A673 (cell line): ENCODE results near the gene YBX3. TPM values are rescaled to one million over a fixed set of nuclear protein-coding genes. Genes with fewer than 3 reads are reported as not detected.

ENCODE experiments used
- BruUV-seq: library from RNA; stranded (reverse); fragments of 400-500 nt; replicated peaks from 2 replicates; lab custom pipeline; 2021; lab: Mats Ljungman, UMichigan
- CTCF ChIA-PET: fragments of 300-600 bp; sonication (Branson Sonifier 250); formaldehyde crosslinking; loops from one replicate; lab custom pipeline; 2022; ENCODE audit warnings: antibody characterized with exemption; lab: Charles Lee
- POLR2A ChIA-PET: fragments of 300-600 bp; sonication (Branson Sonifier 250); formaldehyde crosslinking; loops from one replicate; lab custom pipeline; 2022; ENCODE audit warnings: antibody characterized with exemption; ENCODE audit not compliant: low non-redundant PET; lab: Charles Lee
- DNase-seq: peaks from one replicate; pipeline ENCODE4 v3.0.0-alpha.2; 2015; ENCODE audit warnings: low spot score
- H3K27ac ChIP-seq: fragments of 200-600 bp; sonication (generic); 2 replicates; pipeline ENCODE4 v1.5.1; 2016; ENCODE audit warnings: mixed run types, low read depth, mild to moderate bottlenecking, mixed read lengths, antibody characterized with exemption, low read length; ENCODE audit not compliant: poor library complexity, severe bottlenecking
- H3K27me3 ChIP-seq: fragments of 200-600 bp; sonication (generic); replicated peaks from 2 replicates; pipeline ENCODE4 v1.6.1; 2017; ENCODE audit warnings: mixed run types, low read depth, mild to moderate bottlenecking, mixed read lengths, antibody characterized with exemption, low read length; ENCODE audit not compliant: insufficient read depth, poor library complexity
- H3K36me3 ChIP-seq: fragments of 200-600 bp; sonication (generic); 2 replicates; pipeline ENCODE4 v1.6.1; 2016; ENCODE audit warnings: mixed run types, mild to moderate bottlenecking, mixed read lengths, antibody characterized with exemption, low read length; ENCODE audit not compliant: insufficient read depth, poor library complexity, severe bottlenecking
- H3K4me1 ChIP-seq: fragments of 200-600 bp; sonication (generic); 2 replicates; pipeline ENCODE4 v1.6.1; 2017; ENCODE audit warnings: mixed run types, mild to moderate bottlenecking, mixed read lengths, antibody characterized with exemption, low read length; ENCODE audit not compliant: insufficient read depth, poor library complexity, severe bottlenecking
- H3K4me3 ChIP-seq: fragments of 200-600 bp; sonication (generic); 2 replicates; pipeline ENCODE4 v1.5.1; 2016; ENCODE audit warnings: low read depth, mixed run types, mild to moderate bottlenecking, mixed read lengths, low read length; ENCODE audit not compliant: poor library complexity, severe bottlenecking
- H3K9me3 ChIP-seq: fragments of 200-600 bp; sonication (generic); 2 replicates; pipeline ENCODE4 v1.6.1; 2016; ENCODE audit warnings: mixed run types, low read depth, mild to moderate bottlenecking, mixed read lengths, antibody characterized with exemption, low read length; ENCODE audit not compliant: poor library complexity, severe bottlenecking
- EZH2 ChIP-seq: fragments of 200-600 bp; sonication (generic); IDR thresholded peaks from 2 replicates; pipeline ENCODE4 v1.6.1; 2017; ENCODE audit warnings: borderline replicate concordance, low read depth, mild to moderate bottlenecking, mixed read lengths, antibody characterized with exemption, low read length; ENCODE audit not compliant: poor library complexity, severe bottlenecking
- intact Hi-C: fragments of 100-400 bp; cut with micrococcal nuclease; formaldehyde crosslinking; loops from one replicate; pipeline ENCODE4 v1.10.0; 2022; ENCODE audit not compliant: unreplicated experiment
- total RNA-seq: library from RNA; stranded (reverse); gene quantifications from 2 replicates; pipeline ENCODE4 v1.2.3, GENCODE V29; 2021
- TF ChIP-seq, protein P1 (sequence below): fragments of 300-800, 200-600 bp; sonication (generic); conservative IDR thresholded peaks from 2 replicates; pipeline ENCODE4 v1.5.1; 2017; ENCODE audit warnings: low read depth, mild to moderate bottlenecking, antibody characterized with exemption, low read length, moderate library complexity, mixed read lengths

YBX3 gene
- total RNA-seq, 1 experiment from 2014 or later = 288 TPM

DNA sequence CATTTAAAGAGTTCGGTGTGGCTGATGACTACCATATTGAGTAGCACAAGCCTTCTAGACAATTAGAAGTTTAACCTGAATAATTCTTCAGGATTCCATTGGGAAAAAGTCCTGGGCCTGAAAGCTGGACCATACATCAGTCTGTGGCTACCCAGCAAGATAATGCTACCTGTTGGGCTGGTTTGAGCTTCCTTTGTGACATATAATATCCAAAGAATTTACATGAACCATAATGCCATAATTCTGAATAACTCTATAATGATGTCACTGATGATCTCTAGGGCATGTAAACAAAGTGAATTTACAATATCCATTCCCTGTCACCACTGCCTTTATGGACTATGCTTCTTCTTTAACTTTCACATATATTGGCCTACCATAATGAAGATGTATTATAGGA lies 3.8 kb upstream of the YBX3 start:
- no peak for DNase-seq
- Histone ChIP-seq H3K27ac (no peak overlapping the region), H3K9me3 (no peaks in the 10 kb centered on the region), H3K4me1 (peaks cover 10% of the 10 kb centered on the region), H3K4me3 (no peak overlapping the region), H3K27me3 (no peaks in the 10 kb centered on the region), H3K36me3 (no peaks in the 10 kb centered on the region)
- intact Hi-C loops = no loop called here
- ChIA-PET POLR2A (no interaction called here), CTCF (no interaction called here)
- TF ChIP-seq, protein P1, sequence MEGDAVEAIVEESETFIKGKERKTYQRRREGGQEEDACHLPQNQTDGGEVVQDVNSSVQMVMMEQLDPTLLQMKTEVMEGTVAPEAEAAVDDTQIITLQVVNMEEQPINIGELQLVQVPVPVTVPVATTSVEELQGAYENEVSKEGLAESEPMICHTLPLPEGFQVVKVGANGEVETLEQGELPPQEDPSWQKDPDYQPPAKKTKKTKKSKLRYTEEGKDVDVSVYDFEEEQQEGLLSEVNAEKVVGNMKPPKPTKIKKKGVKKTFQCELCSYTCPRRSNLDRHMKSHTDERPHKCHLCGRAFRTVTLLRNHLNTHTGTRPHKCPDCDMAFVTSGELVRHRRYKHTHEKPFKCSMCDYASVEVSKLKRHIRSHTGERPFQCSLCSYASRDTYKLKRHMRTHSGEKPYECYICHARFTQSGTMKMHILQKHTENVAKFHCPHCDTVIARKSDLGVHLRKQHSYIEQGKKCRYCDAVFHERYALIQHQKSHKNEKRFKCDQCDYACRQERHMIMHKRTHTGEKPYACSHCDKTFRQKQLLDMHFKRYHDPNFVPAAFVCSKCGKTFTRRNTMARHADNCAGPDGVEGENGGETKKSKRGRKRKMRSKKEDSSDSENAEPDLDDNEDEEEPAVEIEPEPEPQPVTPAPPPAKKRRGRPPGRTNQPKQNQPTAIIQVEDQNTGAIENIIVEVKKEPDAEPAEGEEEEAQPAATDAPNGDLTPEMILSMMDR = no peak
- TF ChIP-seq EZH2 = no peak
- BruUV-seq = no TSS peak

DNA sequence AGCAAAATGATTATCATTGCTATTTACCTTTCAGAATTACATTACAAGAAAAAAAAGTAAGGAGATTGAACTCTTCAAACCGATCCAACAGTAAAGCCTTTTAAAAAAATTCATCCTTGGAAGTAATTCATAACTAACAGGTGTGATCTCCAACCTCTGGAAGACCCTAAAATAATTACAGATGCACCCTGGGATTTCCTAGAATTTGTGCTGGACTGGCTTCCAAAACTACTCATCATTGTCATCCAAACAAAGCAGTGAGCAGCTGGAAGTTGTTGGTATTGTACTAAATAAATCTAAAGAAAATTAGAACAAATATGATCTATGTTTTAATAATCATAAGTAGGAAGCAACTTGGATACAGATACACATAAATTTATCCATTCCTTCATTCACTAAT lies 1.9 kb upstream of the YBX3 start:
- H3K4me1 ChIP-seq = peaks cover 25% of the 10 kb centered on the region
- no TSS peak for BruUV-seq
- no peak overlapping the region for H3K4me3 ChIP-seq
- no peaks in the 10 kb centered on the region for H3K9me3 ChIP-seq
- no peak for TF ChIP-seq EZH2
- TF ChIP-seq, protein P1 = no peak
- no peak for DNase-seq
- POLR2A ChIA-PET = no interaction called here
- H3K27me3 ChIP-seq = no peaks in the 10 kb centered on the region
- intact Hi-C loops = no loop called here
- CTCF ChIA-PET = no interaction called here
- no peak overlapping the region for H3K27ac ChIP-seq
- H3K36me3 ChIP-seq = no peaks in the 10 kb centered on the region

DNA sequence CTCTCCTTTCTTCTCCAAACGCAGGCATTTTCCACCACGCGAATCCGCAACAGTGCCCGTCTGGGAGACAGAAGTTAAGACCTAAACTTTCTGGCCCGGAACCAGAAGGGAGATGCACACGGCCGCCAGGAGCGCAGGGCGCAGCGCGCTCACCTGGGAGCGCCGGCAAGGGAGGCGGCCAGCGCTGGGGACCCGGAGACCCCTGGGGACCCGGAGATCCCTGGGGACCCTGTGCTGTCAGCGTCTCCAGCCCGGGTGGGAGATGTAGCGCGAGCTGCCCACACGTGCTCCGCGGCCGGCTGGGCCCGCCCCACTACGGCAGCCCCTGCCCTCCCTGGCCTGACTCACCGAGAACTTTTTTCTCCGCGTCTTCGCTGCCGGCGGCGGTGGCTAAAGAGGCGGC lies 620 bp downstream of the YBX3 start:
- BruUV-seq = no TSS peak
- Histone ChIP-seq H3K36me3 (no peaks in the 10 kb centered on the region), H3K4me1 (peaks cover 50% of the 10 kb centered on the region), H3K27me3 (no peaks in the 10 kb centered on the region), H3K9me3 (no peaks in the 10 kb centered on the region), H3K4me3 (peak overlapping the region; percentile 93), H3K27ac (peak overlapping the region; percentile 88)
- POLR2A ChIA-PET = no interaction called here
- CTCF ChIA-PET = no interaction called here
- DNase-seq = no peak
- TF ChIP-seq, protein P1 = peak; percentile 25; the same call in 1 of the 2 replicates
- no peak for TF ChIP-seq EZH2
- intact Hi-C loops = no loop called here
